Neutrophil (primary cell): ENCODE results near the gene ZNF581.

Source experiments
- H3K27ac ChIP-seq: fragments of 200-600 bp; sonication (generic); 2 replicates; pipeline ENCODE4 v1.5.1; 2016; ENCODE audit warnings: mild to moderate bottlenecking, moderate library complexity
- H3K27me3 ChIP-seq: fragments of 200-600 bp; sonication (generic); 2 replicates; pipeline ENCODE4 v1.6.0; 2016; ENCODE audit warnings: mild to moderate bottlenecking
- H3K36me3 ChIP-seq: fragments of 200-600 bp; sonication (generic); 2 replicates; pipeline ENCODE4 v1.5.1; 2017
- H3K4me1 ChIP-seq, 2 experiments: fragments of 200-600 bp in 1 of 2; sonication (generic) in 1 of 2; 1 replicate in 1 of 2; 2 replicates in 1 of 2; pipeline versions ENCODE4 v1.5.1 to v1.6.1; 2013 to 2016; ENCODE audit warnings: low read depth in 1 of 2, low read length in 1 of 2, mild to moderate bottlenecking in 1 of 2, moderate library complexity in 1 of 2; ENCODE audit not compliant: control insufficient read depth in 1 of 2, insufficient read depth in 1 of 2
- H3K4me3 ChIP-seq, 2 experiments: fragments of 200-600 bp in 1 of 2; sonication (generic) in 1 of 2; 1 replicate in 1 of 2; 2 replicates in 1 of 2; pipeline ENCODE4 v1.5.1; 2013 to 2016; ENCODE audit warnings: low read depth in 1 of 2, low read length in 1 of 2, mild to moderate bottlenecking in 1 of 2, moderate library complexity in 1 of 2
- H3K9me3 ChIP-seq: fragments of 200-600 bp; sonication (generic); 2 replicates; pipeline ENCODE4 v1.5.1; 2016
- TF ChIP-seq, protein P1 (sequence below): fragments of 200-600 bp; sonication (generic); IDR thresholded peaks from 2 replicates; pipeline ENCODE4 v1.5.1; 2016; ENCODE audit warnings: antibody characterized with exemption

ZNF581 gene

DNA sequence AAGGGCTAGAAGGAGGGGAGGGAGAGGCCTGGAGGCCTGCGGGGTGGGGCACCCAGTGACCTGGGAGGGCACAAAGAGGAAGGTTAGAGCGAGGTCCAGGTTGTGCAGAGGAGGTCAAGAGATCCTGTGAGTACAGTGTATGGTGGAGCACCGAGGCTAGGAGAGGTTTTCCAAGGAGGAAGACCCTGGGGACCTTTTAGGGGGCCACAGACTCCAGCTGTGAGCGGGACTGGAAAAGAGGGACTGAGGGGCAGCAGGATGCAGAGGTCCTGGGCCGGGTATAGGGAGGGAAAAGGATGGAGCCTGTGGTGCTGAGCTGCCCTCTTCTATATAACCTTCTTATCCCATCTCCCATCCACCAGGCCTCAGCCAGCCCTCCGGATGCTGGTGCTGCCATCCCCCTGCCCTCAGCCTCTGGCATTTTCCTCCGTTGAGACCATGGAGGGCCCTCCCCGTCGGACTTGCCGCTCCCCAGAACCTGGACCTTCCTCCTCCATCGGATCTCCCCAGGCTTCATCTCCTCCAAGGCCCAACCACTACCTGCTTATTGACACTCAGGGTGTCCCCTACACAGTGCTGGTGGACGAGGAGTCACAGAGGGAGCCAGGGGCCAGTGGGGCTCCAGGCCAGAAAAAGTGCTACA, 863 bp downstream of the ZNF581 start:
- H3K4me1 ChIP-seq: peaks cover 61 to 74% of the 10 kb centered on the region in 2 experiments
- H3K36me3 ChIP-seq: peaks cover 14% of the 10 kb centered on the region

GRCh38 chr19:55644842-55645511, 1.5 kb downstream of the ZNF581 start:
- TF ChIP-seq, protein P1, sequence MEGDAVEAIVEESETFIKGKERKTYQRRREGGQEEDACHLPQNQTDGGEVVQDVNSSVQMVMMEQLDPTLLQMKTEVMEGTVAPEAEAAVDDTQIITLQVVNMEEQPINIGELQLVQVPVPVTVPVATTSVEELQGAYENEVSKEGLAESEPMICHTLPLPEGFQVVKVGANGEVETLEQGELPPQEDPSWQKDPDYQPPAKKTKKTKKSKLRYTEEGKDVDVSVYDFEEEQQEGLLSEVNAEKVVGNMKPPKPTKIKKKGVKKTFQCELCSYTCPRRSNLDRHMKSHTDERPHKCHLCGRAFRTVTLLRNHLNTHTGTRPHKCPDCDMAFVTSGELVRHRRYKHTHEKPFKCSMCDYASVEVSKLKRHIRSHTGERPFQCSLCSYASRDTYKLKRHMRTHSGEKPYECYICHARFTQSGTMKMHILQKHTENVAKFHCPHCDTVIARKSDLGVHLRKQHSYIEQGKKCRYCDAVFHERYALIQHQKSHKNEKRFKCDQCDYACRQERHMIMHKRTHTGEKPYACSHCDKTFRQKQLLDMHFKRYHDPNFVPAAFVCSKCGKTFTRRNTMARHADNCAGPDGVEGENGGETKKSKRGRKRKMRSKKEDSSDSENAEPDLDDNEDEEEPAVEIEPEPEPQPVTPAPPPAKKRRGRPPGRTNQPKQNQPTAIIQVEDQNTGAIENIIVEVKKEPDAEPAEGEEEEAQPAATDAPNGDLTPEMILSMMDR: no peak
- Histone ChIP-seq H3K27ac (no peak overlapping the region), H3K9me3 (no peaks in the 10 kb centered on the region), H3K36me3 (peaks cover 14% of the 10 kb centered on the region), H3K4me3 (peak overlapping the region; percentile 73 to 96), H3K27me3 (peaks cover 55% of the 10 kb centered on the region), H3K4me1 (peaks cover 58 to 72% of the 10 kb centered on the region in 2 experiments)

More for the DNA sequence above, 863 bp downstream of the ZNF581 start:
- H3K9me3 ChIP-seq: no peaks in the 10 kb centered on the region
- TF ChIP-seq, protein P1: no peak
- peak overlapping the region; percentile 83 for H3K27ac ChIP-seq
- H3K4me3 ChIP-seq: peak overlapping the region; percentile 73 to 96
- peaks cover 57% of the 10 kb centered on the region for H3K27me3 ChIP-seq

DNA sequence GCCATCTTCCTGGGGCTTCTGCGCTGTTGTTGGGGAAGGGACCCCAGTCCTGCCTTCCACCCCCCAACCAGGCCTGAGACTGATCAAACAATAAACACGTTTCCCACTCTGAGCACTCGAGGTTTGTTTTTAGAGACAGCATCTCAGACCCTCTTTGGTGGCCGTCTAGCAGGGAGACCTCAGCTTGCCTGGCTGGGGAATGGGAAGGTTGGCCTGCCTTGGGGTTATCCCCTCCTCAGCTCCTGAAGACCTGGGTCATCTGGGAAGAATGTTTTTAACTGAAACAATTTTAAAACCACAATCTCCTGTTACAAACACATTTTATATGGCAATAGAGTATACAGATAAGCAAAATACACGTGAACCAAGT, 2.0 kb downstream of the ZNF581 start:
- TF ChIP-seq, protein P1: no peak
- peaks cover 50% of the 10 kb centered on the region for H3K27me3 ChIP-seq
- peaks cover 53 to 66% of the 10 kb centered on the region in 2 experiments for H3K4me1 ChIP-seq
- no peak overlapping the region for H3K4me3 ChIP-seq
- no peaks in the 10 kb centered on the region for H3K9me3 ChIP-seq
- no peak overlapping the region for H3K27ac ChIP-seq
- peaks cover 14% of the 10 kb centered on the region for H3K36me3 ChIP-seq

DNA sequence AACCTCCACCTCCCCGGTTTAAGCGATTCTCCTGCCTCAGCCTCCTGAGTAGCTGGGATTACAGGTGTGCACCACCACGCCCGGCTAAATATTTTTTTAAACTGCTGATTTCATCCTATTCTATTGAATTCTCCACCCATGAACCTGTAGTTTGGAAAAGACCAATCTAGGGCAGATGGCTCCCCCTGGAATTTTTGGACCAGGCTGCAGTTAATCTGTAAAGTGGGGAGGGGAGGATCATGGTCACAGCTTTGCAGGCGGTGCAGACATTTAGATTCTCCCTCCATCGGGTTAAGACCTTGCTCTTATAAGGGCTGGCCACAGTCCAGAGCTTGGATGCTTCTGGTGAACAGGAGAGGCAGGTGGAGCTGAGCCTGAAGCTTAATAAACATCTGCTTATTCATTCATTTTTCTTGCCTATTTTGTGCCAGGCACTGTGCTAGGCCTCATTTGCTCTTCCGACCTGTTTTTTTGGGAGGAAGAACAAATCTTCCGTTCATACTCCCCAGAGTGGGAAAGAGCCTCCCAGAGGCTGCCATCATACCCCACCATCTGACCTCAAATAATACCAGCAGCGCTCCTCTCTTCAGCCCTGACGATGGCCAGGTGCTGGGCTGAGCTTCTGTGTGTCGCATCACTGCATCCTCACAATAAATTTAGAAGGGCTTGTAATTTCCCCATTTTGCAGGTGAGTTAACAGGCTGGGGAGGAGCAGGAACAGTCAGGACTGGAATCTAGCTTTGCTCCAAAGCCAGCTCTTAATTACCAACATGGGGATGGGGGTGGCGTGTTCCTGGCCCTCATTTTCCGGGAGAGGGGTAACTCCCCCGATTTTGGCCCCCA, 3.7 kb downstream of the ZNF581 start:
- no peak overlapping the region for H3K27ac ChIP-seq
- H3K9me3 ChIP-seq: no peaks in the 10 kb centered on the region
- peaks cover 14% of the 10 kb centered on the region for H3K36me3 ChIP-seq
- H3K4me1 ChIP-seq: peaks cover 41 to 50% of the 10 kb centered on the region in 2 experiments
- TF ChIP-seq, protein P1: no peak
- H3K4me3 ChIP-seq: peak overlapping the region; percentile 52 to 54
- peaks cover 35% of the 10 kb centered on the region for H3K27me3 ChIP-seq

DNA sequence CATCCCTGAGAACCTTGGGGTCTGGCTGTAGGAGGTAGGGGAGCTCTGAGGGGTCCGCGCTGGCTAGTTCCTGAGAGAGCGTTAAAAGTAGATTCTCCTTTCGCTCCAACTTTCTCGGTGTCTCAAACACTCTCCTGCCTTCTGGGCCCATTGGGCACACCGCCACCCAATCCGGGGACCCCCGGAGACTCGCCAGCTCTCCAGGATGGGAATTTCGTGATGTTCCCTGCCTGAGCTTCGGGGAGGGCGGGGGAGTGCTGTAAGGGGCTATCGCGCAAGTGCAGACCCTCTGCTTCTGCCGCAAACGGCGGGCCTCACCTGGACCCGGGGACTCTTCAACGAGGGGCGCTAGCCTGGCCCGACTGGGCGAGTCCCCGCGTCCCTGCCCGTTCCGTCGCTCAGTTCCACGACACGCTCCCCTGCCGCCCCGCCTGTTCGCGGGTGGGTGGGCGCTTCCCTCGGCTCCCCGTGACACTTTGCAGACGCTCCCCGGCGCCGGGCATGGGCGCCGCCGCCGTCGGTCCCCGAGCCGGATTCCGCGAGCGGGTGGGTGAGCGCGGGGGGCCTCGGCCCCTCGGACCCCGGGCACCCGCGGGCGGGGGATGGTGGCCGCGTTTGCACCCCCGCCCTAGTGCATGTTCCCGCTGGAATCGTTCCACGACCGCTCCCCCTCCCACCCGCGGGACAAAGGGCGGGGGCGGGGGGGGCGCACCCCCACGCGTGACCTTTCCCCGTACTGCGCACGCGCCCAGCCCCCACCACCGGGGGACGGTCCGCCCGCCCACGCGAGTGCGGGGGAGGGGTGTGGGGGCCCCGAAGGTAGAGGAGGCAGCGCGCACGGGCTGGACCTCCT, 4.5 kb downstream of the ZNF581 start, which contains the start of gene CCDC106:
Gene CCDC106 (plus strand): TSS at position 481 of the 853 bp plus-strand sequence. CDS start 835 bp downstream, outside the sequence.
- H3K4me3 ChIP-seq: peak within 1 kb of the TSS; percentile 52 to 54
- TF ChIP-seq, protein P1: no peak
- no peak within 1 kb of the TSS for H3K27ac ChIP-seq
- no peaks in the 10 kb centered on the region for H3K9me3 ChIP-seq
- H3K4me1 ChIP-seq: peaks cover 33 to 42% of the 10 kb centered on the region in 2 experiments
- peaks cover 27% of the 10 kb centered on the region for H3K27me3 ChIP-seq
- peaks cover 14% of the 10 kb centered on the region for H3K36me3 ChIP-seq
